ENCODE data around the gene MED29. TPM values are rescaled to one million over a fixed set of nuclear protein-coding genes. Genes with fewer than 3 reads are reported as not detected.

Gene MED29
- total and polyA plus RNA-seq, 2 of the 13 experiments (the other 11 are each of a cell fraction or from before 2014, with no cell fraction given): 14.0 to 19.7 TPM

GRCh38 chr19:39341719-39342604 is 49.2 kb upstream of the MED29 start, which contains the start of gene SAMD4B (continued):
- no peak for TF ChIP-seq TRIM22 (IDR thresholded peaks at IDR 0.05)
- no peak for TF ChIP-seq MBNL3 (CRISPR knock-in tag; conservative IDR thresholded peaks at IDR 0.05)
- no peak; the same call in 1 of the 2 replicates for TF ChIP-seq NR0B2 (CRISPR knock-in tag; IDR thresholded peaks at IDR 0.05)
- no peak for TF ChIP-seq ZNF775 (CRISPR knock-in tag; IDR thresholded peaks at IDR 0.05; ENCODE audit: borderline replicate concordance)
- TF ChIP-seq HNF1A (IDR thresholded peaks at IDR 0.05; ENCODE audit: low read depth): no peak
- TF ChIP-seq HNF1A (CRISPR knock-in tag; IDR thresholded peaks at IDR 0.05; ENCODE audit: borderline replicate concordance): peak; percentile 63; the same call in 1 of the 2 replicates
- no peak for TF ChIP-seq ZNF549 (CRISPR knock-in tag; IDR thresholded peaks at IDR 0.05)
- TF ChIP-seq ZNF563 (CRISPR knock-in tag; IDR thresholded peaks at IDR 0.05): no peak
- TF ChIP-seq CREBL2 (CRISPR knock-in tag; IDR thresholded peaks at IDR 0.05; ENCODE audit: borderline replicate concordance): no peak
- no peak for TF ChIP-seq ZSCAN30 (CRISPR knock-in tag; IDR thresholded peaks at IDR 0.05)
- no peak for TF ChIP-seq SUZ12 (IDR thresholded peaks at IDR 0.05; ENCODE audit: low read depth, low read length)
- peak; percentile 56; the same call in 1 of the 2 replicates for TF ChIP-seq ZNF234 (CRISPR knock-in tag; conservative IDR thresholded peaks at IDR 0.05)
- TF ChIP-seq CREB1 (IDR thresholded peaks at IDR 0.05): peak; percentile 87
- TF ChIP-seq CREB1 (CRISPR knock-in tag; IDR thresholded peaks at IDR 0.05): no peak; the same call in 1 of the 2 replicates
- peak; percentile 68 for TF ChIP-seq DRAP1 (CRISPR knock-in tag; IDR thresholded peaks at IDR 0.05)

Measured in HepG2 (cell line).